Measurements from ENCODE around the gene ELP6. TPM values are rescaled to one million over a fixed set of nuclear protein-coding genes. Genes with fewer than 3 reads are reported as not detected.

Gene ELP6
- total and polyA plus RNA-seq, 9 of the 15 experiments (the other 6 are each of a cell fraction or from before 2014, with no cell fraction given), result 76.9 to 198 (median 83.3) TPM

GRCh38 chr3:47522082-47522987 lies 8.8 kb upstream of the ELP6 start (continued):
- TF ChIP-seq, protein P1, sequence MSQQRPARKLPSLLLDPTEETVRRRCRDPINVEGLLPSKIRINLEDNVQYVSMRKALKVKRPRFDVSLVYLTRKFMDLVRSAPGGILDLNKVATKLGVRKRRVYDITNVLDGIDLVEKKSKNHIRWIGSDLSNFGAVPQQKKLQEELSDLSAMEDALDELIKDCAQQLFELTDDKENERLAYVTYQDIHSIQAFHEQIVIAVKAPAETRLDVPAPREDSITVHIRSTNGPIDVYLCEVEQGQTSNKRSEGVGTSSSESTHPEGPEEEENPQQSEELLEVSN (IDR thresholded peaks at IDR 0.05; ENCODE audit: borderline replicate concordance in 1 of 2, extremely low read depth in 1 of 2, insufficient read depth in 1 of 2, insufficient read length in 1 of 2, low read depth in 1 of 2, low read length in 1 of 2, poor library complexity in 1 of 2, severe bottlenecking in 1 of 2), result peak; percentile 99
- TF ChIP-seq TEAD2 (tag; IDR thresholded peaks at IDR 0.05) (no peak), SETDB1 (IDR thresholded peaks at IDR 0.05; ENCODE audit: low read length) (no peak), ATF7 (IDR thresholded peaks at IDR 0.05) (peak; percentile 70; the same call in 1 of the 2 replicates), CEBPG (CRISPR knock-in tag; IDR thresholded peaks at IDR 0.05) (peak; percentile 68), CEBPG (tag; conservative IDR thresholded peaks at IDR 0.05 in 1 of 2, IDR thresholded peaks at IDR 0.05 in 1 of 2) (peak in 1 of 2 experiments; percentile 36; a peak in 2 of 4 replicates), MLLT1 (IDR thresholded peaks at IDR 0.05) (peak; percentile 10 to 54; a peak in 1 of 4 replicates), TCFL5 (CRISPR knock-in tag; conservative IDR thresholded peaks at IDR 0.05) (no peak), PHF20 (IDR thresholded peaks at IDR 0.05; ENCODE audit: partially characterized antibody) (no peak), ZNF24 (IDR thresholded peaks at IDR 0.05) (peak; percentile 65; the same call in 1 of the 2 replicates), CREM (IDR thresholded peaks at IDR 0.05; ENCODE audit: low read depth) (peak; percentile 50; the same call in 1 of the 2 replicates), RAD51 (IDR thresholded peaks at IDR 0.05; ENCODE audit: borderline replicate concordance, low read depth) (peak; percentile 72), BRF1 (IDR thresholded peaks at IDR 0.05; ENCODE audit: borderline replicate concordance, extremely low read depth, insufficient read length) (no peak), TEAD1 (CRISPR knock-in tag; IDR thresholded peaks at IDR 0.05) (peak in 1 of 2 experiments; percentile 64; a peak in 1 of 4 replicates), HDAC8 (tag; IDR thresholded peaks at IDR 0.05) (0 out of 2 replicates have a peak, but pooled peaks have one; percentile 38), ZEB2 (IDR thresholded peaks at IDR 0.05) (0 out of 2 replicates have a peak, but pooled peaks have one; percentile 39), ZFX (CRISPR knock-in tag; IDR thresholded peaks at IDR 0.05) (no peak), NFE2 (IDR thresholded peaks at IDR 0.05; ENCODE audit: low read depth) (peak; percentile 64; the same call in 1 of the 2 replicates), TARDBP (IDR thresholded peaks at IDR 0.05) (0 out of 2 replicates have a peak, but pooled peaks have one; percentile 28), CXXC5 (CRISPR knock-in tag; IDR thresholded peaks at IDR 0.05) (peak; percentile 73), RNF2 (IDR thresholded peaks at IDR 0.05) (peak; percentile 89)
- TF ChIP-seq, protein P2, sequence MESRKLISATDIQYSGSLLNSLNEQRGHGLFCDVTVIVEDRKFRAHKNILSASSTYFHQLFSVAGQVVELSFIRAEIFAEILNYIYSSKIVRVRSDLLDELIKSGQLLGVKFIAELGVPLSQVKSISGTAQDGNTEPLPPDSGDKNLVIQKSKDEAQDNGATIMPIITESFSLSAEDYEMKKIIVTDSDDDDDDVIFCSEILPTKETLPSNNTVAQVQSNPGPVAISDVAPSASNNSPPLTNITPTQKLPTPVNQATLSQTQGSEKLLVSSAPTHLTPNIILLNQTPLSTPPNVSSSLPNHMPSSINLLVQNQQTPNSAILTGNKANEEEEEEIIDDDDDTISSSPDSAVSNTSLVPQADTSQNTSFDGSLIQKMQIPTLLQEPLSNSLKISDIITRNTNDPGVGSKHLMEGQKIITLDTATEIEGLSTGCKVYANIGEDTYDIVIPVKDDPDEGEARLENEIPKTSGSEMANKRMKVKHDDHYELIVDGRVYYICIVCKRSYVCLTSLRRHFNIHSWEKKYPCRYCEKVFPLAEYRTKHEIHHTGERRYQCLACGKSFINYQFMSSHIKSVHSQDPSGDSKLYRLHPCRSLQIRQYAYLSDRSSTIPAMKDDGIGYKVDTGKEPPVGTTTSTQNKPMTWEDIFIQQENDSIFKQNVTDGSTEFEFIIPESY (CRISPR knock-in tag; IDR thresholded peaks at IDR 0.05), result peak; percentile 93
